Mammary epithelial cell (primary cell): ENCODE data around the gene YIF1A.

Source experiments
- EZH2 ChIP-seq: IDR thresholded peaks from 2 replicates; pipeline ENCODE4 v1.6.1; 2012; ENCODE audit warnings: low read length, inconsistent platforms, borderline replicate concordance
- TF ChIP-seq, protein P1 (sequence below), 2 donors: IDR thresholded peaks in 1 of 2; conservative IDR thresholded peaks in 1 of 2; 2 replicates each; pipeline ENCODE4 v1.5.1; 2011 to 2012; ENCODE audit warnings: inconsistent platforms in 2 of 2, low read length in 2 of 2, mild to moderate bottlenecking in 2 of 2, control low read depth in 1 of 2, low read depth in 1 of 2; ENCODE audit not compliant: insufficient read depth in 1 of 2; ENCODE audit errors: extremely low read depth in 1 of 2

DNA sequence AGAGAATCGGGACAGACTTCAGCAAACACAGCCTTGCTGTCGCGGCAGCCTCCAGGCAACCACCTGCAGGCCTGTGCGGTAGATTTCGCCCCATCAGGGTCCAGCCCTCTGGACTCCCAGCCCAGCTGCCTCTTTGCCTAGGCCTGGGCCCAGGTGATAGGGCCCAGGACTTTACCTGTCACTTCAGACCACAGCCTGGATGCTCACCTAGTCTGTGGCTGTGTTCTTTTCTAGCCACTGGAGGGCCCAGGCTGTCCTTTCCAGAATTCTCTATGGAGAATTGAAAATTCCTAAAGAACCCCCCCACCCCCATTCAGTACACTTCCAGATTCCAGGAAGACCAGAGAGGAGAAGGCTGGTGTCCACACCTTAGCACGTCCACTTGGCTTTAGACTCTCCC, 51.1 kb downstream of the YIF1A start:
- TF ChIP-seq, protein P1, sequence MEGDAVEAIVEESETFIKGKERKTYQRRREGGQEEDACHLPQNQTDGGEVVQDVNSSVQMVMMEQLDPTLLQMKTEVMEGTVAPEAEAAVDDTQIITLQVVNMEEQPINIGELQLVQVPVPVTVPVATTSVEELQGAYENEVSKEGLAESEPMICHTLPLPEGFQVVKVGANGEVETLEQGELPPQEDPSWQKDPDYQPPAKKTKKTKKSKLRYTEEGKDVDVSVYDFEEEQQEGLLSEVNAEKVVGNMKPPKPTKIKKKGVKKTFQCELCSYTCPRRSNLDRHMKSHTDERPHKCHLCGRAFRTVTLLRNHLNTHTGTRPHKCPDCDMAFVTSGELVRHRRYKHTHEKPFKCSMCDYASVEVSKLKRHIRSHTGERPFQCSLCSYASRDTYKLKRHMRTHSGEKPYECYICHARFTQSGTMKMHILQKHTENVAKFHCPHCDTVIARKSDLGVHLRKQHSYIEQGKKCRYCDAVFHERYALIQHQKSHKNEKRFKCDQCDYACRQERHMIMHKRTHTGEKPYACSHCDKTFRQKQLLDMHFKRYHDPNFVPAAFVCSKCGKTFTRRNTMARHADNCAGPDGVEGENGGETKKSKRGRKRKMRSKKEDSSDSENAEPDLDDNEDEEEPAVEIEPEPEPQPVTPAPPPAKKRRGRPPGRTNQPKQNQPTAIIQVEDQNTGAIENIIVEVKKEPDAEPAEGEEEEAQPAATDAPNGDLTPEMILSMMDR (conservative IDR thresholded peaks at IDR 0.05 in 1 of 2, IDR thresholded peaks at IDR 0.05 in 1 of 2; ENCODE audit: extremely low read depth in 1 of 2, insufficient read depth in 1 of 2, low read depth in 1 of 2, low read length in 2 of 2): no peak
- TF ChIP-seq EZH2: no peak
